ENCODE data around the gene NEK3. TPM values are rescaled to one million over a fixed set of nuclear protein-coding genes. Genes with fewer than 3 reads are reported as not detected.
"Not testable (repeated sequence)": the region's sequence is repeated elsewhere in the genome, so short reads cannot be mapped to it uniquely, and the experiment has no call there.

NEK3 gene
- total and polyA plus RNA-seq, 12 donors = 3.0 to 56.4 (median 9.7) TPM

- no peak overlapping the region for H3K4me3 ChIP-seq
- no peak overlapping the region for H3K27ac ChIP-seq
- no peaks in the 10 kb centered on the region for H3K27me3 ChIP-seq
- H3K36me3 ChIP-seq (replicated peaks in 1 of 2) = no peaks in the 10 kb centered on the region
- TF ChIP-seq CTCF (IDR thresholded peaks at IDR 0.05) (no peak), POLR2A (IDR thresholded peaks at IDR 0.05) (no peak)
- intact Hi-C loops (cut with DNase I) = no loop called here
- H3K9me3 ChIP-seq (replicated peaks in 1 of 3) = no peaks in the 10 kb centered on the region
- H3K4me1 ChIP-seq (replicated peaks in 1 of 2) = no peaks in the 10 kb centered on the region
- no peak for DNase-seq
- 58 to 66% (median 65%) methylated on average over 2 of the region's 2 CpGs for whole genome bisulfite sequencing, 4 donors
Observed at GRCh38 chr13:52091473-52091872, 67.9 kb downstream of the NEK3 start.

- no peak for DNase-seq
- Histone ChIP-seq H3K4me3 (no peak overlapping the region), H3K27me3 (no peaks in the 10 kb centered on the region), H3K4me1 (replicated peaks in 1 of 2) (no peaks in the 10 kb centered on the region), H3K36me3 (replicated peaks in 1 of 2) (no peaks in the 10 kb centered on the region), H3K27ac (no peak overlapping the region), H3K9me3 (replicated peaks in 1 of 3) (no peaks in the 10 kb centered on the region)
- 81 to 97% (median 90%) methylated on average over 2 of the region's 2 CpGs for WGBS, 4 donors
- intact Hi-C loops (cut with DNase I) = no loop called here
- no peak for TF ChIP-seq POLR2A (IDR thresholded peaks at IDR 0.05)
- no peak for TF ChIP-seq CTCF (IDR thresholded peaks at IDR 0.05)
Observed at GRCh38 chr13:52085421-52085820, 74.0 kb downstream of the NEK3 start.

GRCh38 chr13:52084981-52085380 lies 74.4 kb downstream of the NEK3 start:
- H3K9me3 ChIP-seq (replicated peaks in 1 of 3); DNase-seq; intact Hi-C loops (cut with DNase I); H3K27ac ChIP-seq; H3K27me3 ChIP-seq; H3K4me3 ChIP-seq; H3K36me3 ChIP-seq (replicated peaks in 1 of 2); H3K4me1 ChIP-seq (replicated peaks in 1 of 2): not testable (repeated sequence)
- 81 to 85% (median 83%) methylated on average over 3 of the region's 3 CpGs for WGBS, 4 donors

Other genes with a start within 250 kb of the NEK3 start
- gene ATP7B, start 148.1 kb downstream of the NEK3 start, total RNA-seq = 1 to 10 TPM; 2.2 to 5.6 (median 3.7) TPM
- gene ATP7B, start 148.1 kb downstream of the NEK3 start, polyA plus RNA-seq = 1 to 10 TPM in 2 of 3 donors, under 1 TPM in 1; 0.80 to 2.1 (median 1.7) TPM
- gene ALG11, start 147.2 kb downstream of the NEK3 start, total RNA-seq = 10 to 100 TPM; 11.8 to 35.4 (median 30.3) TPM
- 10 to 100 TPM in 1 of 3 donors, 1 to 10 TPM in 2; 6.8 to 22.3 (median 9.7) TPM for gene ALG11, start 147.2 kb downstream of the NEK3 start, polyA plus RNA-seq
- 10 to 100 TPM in 8 of 9 donors, 1 to 10 TPM in 1; 7.7 to 18.0 (median 14.4) TPM for gene UTP14C, start 134.9 kb downstream of the NEK3 start, total RNA-seq
- 10 to 100 TPM in 1 of 3 donors, 1 to 10 TPM in 2; 1.4 to 21.4 (median 2.7) TPM for gene UTP14C, start 134.9 kb downstream of the NEK3 start, polyA plus RNA-seq
- under 1 TPM in 5 of 9 donors, not detected in 4; under 0.01 to 0.17 (median 0.11) TPM for gene NEK5, start 30.5 kb downstream of the NEK3 start, total RNA-seq
- gene NEK5, start 30.5 kb downstream of the NEK3 start, polyA plus RNA-seq = under 1 TPM in 2 of 3 donors, not detected in 1; 0.10 to 0.16 TPM
- 1 to 10 TPM; 1.5 to 4.3 (median 2.8) TPM for gene THSD1, start 246.6 kb upstream of the NEK3 start, total RNA-seq
- gene THSD1, start 246.6 kb upstream of the NEK3 start, polyA plus RNA-seq = 1 to 10 TPM in 2 of 3 donors, under 1 TPM in 1; 0.95 to 6.4 (median 3.8) TPM

All from adrenal gland (tissue), 12 donors.